Activated naive CD4-positive, alpha-beta T cell (primary cell): ENCODE data around the gene ANKRD13A.
A peak's percentile ranks its signal among the peaks of the same experiment; 100 is the strongest.
"Not testable (repeated sequence)": the region's sequence is repeated elsewhere in the genome, so short reads cannot be mapped to it uniquely, and the experiment has no call there.

Source experiments
- DNase-seq, 4 experiments: peaks; one replicate each; lab custom pipeline; 2025; lab: John Stamatoyannopoulos, UW

The ANKRD13A gene

DNA sequence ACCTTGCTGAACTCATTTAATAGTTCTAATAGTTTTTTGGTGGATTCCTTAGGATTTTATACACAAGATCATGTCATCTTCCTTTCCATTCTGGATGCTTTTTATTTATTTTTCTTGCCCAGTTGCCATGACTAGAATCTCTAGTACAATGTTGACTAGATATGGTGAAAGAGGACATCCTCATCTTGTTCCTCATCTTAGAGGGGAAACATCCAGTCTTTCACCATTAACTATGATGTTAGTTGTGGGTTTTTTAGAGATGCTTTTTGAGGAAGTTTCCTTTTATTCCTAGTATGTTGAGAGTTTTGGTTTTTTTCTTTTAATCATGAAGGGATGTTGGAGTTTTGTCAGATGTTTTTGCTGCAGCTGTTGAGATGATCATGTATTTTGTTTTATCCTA is 8.7 kb downstream of the ANKRD13A start:
- DNase-seq: no peak

DNA sequence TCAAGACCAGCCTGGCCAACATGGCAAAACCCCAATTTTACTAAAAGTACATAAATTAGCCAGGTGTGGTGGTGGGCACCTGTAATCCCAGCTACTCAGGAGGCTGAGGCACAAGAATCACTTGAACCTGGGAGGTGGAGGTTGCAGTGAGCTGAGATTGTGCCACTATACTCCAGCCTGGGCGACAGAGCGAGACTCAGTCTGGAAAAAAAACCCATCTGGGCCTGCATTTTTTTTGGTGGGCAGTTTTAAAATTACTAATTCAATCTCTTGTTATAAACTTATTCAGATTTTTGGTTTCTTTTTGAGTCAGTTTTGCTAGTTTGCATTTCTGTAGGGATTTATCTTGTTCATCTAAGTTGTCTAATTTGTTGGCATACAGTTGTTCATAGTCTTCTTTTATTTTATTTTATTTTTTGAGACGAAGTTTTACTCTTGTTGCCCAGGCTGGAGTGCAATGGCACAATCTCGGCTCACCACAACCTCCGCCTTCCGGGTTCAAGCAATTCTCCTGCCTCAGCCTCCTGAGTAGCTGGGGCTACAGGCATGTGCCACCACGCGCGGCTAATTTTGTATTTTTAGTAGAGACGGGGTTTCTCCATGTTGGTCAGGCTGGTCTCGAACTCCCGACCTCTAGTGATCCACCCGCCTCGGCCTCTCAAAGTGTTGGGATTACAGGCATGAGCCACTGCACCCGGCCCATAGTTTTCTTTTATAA is 9.6 kb downstream of the ANKRD13A start:
- not testable (repeated sequence) for DNase-seq

DNA sequence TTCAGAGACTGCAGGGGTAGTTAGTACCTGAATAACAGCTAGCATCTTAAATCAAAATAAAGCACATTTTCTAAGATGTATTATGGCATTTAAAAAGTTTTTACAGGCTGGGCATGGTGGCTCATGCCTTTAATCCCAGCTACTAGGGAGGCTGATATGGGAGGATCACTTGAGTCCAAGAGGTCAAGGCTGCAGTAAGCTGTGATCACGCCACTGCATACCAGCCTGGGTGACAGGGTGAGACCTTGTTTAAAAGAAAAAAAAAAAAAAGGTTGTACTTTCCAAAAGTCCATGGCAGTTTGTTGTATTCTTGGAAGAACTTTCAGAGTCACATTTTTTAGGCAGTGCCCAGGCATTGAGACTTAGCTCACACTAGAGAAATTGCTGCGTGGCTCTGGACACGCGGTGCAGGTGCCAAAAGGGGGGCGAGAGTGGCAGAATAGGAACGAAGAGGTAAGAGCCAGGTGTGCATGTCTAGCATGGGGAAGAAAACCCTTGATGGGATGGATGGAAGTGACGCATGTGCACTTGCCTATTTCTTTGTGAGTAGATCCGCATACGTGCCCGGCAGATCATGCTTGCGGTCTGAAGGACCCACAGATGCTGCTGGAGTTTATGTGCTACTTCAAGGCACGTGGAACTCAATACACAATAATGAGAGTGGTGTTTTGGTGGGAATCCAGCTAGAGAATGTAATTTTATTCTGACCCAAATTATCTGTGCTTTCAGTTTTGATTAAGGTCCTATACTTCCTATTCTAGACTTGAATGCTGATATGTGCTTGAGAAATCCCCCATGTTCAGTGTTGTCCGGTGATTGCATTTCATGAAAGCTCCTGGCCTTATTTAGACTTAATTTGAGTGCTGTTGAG is 11.9 kb downstream of the ANKRD13A start:
- DNase-seq: no peak

DNA sequence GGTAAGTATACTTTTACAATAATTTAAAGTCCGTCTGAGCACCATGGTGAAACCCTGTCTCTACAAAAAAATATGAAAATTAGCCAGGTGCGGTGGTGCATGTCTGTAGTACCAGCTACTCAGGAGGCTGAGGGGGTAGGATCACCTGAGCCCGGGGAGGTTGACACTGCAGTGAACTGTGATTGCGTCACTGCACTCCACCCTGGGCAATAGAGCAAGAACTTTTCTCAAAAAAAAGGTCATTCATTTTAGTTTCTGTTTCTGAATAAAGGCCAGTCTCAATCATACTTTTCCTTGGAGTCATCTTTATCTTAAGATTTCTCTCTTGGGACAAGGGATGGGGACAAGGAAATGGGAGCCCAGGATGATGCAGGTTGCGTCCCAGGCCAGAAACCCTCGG is 12.9 kb downstream of the ANKRD13A start:
- DNase-seq: no peak

DNA sequence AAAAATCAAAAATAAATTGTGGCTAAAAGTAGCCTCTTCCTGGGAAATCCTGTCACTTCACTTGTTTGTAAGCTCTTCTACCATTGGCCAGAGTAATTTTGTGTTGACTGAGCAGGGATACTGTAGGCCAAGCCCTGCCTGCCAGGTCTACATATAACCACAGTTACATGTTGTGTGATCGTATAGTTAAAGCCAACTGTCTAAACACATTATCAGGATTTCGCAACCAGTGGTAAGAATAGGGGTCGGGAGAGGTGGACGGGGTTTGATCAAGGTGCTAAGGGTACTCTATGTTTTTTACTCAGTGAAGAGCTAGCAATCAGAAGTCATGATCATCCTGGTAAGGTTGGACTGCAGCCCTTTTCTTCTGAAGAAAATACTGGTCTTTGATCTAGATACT is 13.4 kb downstream of the ANKRD13A start:
- no peak for DNase-seq

DNA sequence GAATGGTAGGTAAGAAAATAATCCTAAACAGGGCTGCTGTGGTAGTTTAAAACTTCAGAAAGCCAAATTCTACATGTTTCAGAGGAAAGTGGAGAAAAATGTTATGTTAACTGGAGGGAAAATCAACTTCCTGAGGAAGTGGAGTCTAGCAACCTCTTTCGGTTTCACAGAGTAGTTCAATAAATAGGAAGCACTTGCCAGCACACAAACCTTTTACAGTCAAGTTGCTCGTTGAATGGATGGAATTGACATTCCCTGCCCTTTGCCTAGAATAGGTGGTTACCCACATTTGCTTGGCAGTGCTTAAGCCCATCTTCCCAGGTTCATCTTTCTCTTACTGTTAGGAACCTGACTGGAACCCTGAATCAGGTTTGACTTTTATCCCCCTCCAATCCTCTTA is 15.9 kb downstream of the ANKRD13A start:
- DNase-seq: no peak

DNA sequence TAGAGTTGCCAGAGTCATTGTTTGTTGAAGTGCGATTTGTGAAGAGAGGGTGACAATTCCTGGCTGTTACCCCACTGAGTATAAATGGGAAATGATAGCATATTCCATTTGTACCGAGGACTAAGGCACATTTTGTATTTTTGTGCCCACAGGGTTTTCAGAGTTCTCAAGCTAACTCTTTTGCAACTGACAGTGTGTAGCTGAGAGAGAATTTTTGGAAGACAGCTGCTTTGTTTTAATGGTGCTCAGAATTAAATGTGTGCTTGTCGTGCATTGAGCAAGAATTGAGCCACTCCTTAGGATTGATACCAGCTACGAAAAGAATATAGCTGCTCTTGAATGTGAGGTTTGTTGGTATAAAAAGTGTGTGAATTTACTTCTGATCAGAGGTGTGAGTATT is 21.7 kb downstream of the ANKRD13A start:
- no peak for DNase-seq

DNA sequence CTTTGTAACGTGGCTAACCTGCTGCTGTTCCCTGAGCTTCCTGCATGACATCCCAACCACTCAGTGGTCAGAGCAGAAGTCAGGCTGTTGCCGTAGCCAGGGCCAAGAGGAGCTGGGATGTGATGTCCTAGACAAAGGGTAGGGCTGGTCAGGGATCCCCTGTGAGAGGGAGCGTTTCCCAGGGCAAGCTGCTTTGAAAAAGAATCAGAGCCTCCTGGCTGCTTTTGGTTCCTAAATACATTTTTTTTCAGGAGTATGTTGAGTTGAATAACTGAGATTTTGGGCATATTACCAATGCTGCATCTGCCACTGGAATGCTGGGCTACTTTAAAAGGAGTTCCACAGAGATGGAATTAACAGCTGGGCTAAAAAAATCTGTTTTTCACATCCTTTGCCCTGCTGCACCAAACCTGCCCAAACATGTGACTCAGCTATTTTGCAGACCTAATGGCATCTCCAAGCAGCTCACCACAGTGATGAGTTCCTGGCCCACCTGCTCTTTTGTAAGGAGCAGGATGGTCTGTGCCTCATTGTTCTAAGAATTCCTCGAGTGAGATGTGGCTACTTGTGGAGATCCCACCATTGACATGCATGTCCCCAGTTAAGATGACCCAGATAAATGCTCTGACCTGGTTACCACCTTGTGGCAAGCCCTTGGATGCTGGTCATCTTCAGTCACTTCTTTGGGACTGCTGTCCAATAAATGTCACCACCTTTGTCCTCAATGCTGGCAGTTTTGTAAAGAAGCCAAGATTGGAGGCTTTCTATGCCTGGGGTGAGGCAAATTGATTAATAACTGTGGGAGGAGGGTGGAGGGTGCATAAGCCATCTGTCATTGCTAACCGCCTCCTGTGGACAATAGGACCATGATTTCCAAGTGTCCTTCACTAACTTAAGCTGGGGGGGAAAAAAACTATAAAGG is 24.1 kb downstream of the ANKRD13A start:
- DNase-seq: no peak

DNA sequence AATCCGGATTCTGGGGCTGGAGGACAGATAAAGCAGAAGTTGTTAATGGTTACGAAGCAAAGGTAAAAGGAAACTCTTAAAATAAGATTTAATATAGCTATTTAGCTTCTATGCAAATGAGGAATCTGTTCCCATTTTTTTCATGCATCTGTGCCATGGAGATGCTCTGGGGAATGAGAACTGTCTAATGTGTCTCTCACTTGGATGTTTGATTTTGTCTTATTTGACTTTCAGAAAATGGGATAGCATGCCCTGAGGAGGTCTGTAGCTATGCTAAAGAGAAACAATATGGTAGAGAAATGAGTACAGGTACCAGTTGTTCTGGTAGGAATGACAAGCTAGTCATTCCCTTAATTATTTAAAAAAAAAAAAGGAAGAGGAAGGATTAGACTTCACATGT is 24.8 kb downstream of the ANKRD13A start:
- DNase-seq: no peak

DNA sequence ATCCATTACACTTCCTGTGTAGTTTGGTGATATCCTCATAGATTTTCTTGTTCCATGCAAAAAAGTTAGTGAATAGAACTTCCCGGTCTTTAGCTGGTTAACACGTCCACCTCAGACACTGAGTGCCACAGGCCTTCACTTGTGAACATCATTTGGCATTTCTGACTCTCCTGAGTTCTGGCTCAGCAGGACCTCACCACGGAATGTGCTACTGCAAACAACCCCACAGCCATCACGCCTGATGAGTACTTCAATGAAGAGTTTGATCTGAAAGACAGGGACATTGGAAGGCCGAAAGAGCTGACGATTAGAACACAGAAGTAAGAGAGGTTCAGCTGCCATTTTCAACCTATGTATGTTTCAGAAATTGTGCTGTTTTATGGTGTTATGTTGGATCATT is 29.1 kb downstream of the ANKRD13A start:
- DNase-seq: no peak

DNA sequence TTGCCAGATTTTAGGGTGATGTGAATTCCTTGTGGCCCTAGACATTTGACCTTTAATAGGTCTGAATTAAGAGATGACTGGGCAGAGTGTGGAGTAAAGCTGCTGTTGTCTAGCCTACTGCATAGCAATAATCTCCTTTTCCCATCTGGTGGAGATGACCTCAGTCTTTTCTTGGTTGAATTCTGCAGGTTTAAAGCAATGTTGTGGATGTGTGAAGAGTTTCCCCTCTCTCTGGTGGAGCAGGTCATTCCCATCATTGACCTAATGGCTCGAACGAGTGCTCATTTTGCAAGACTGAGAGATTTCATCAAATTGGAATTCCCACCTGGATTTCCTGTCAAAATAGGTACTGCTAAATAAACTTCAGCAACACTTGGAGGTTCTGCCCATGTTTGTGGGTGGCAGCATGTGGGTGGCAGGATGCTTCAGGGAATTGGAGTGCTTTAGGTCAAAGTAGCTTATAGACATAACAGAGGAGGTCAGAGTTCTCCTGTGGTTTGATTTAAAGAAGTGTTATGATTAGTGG is 30.1 kb downstream of the ANKRD13A start:
- DNase-seq: no peak

DNA sequence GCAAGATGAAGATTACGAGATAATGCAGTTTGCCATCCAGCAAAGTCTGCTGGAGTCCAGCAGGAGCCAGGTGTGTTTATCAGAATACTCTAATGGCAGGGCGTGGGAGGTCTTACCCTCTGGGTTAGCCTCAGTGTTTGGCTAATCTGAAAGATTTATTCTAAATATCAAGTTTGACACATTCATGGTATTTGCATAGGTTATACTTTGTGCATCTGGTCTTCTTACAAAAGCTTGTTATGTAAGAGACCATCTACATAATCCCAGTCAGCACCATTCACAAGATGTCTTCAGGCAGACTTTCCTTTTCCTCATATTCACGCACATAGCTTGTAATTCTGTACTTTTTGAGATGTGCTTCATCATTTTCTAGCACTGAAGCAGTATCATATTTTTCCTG is 34.7 kb downstream of the ANKRD13A start:
- no peak for DNase-seq

DNA sequence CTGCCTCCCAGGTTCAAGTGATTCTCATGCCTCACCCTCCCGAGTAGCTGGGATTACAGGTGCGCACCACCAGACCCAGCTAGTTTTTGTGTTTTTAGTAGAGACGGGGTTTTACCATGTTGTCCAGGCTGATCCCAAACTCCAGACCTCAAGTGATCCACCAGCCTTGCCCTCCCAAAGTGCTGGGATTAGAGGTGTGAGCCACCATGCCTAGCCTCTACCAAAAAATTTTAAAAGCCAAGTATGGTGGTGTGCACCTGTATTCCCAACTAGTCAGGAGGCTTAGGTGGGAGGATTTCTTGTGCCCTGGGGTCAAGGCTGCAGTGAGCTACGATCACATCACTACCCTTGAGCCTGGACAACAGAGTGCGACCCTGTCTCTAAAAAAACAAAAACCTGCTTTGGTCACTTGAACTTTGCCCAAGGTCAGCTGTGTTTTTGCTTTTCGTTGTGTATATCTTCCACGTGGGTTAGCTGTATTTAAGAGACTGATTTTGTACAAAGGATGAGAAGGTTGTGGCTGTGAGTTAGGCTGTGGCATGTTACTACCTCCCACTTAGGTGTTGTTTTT is 36.4 kb downstream of the ANKRD13A start:
- no peak for DNase-seq

DNA sequence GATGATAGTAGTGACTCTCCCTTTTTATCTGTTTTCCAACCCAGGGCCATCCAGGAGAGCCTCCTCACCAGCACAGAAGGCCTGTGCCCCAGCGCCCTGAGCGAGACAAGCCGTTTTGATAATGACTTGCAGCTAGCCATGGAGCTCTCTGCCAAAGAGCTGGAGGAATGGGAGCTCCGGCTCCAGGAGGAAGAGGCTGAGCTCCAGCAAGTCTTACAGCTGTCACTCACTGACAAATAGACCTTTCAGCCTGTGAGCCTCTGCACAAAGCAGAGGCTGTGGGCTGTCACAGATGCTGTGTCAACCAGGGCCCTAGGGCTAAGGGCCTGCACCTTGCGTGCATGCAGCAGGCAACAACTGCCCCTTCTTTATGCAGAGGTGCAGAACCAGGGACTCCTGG is 38.1 kb downstream of the ANKRD13A start:
- DNase-seq: no peak

DNA sequence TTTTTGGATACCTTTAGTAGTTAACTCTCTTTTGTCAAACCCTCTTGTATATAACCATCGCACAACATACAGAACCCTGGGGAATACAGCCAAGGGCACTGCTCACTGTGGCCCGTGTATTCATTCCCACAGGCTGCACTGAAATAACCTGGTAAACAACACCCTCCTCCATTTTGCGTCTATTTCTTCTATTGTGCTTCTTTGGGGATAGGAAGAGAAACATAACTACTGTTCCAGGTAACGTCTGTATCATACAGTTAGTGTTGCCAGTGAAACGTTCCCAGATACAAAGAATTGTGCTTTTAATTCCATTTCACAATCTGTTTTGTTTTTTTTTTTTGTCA is 39.5 kb downstream of the ANKRD13A start:
- no peak for DNase-seq

DNA sequence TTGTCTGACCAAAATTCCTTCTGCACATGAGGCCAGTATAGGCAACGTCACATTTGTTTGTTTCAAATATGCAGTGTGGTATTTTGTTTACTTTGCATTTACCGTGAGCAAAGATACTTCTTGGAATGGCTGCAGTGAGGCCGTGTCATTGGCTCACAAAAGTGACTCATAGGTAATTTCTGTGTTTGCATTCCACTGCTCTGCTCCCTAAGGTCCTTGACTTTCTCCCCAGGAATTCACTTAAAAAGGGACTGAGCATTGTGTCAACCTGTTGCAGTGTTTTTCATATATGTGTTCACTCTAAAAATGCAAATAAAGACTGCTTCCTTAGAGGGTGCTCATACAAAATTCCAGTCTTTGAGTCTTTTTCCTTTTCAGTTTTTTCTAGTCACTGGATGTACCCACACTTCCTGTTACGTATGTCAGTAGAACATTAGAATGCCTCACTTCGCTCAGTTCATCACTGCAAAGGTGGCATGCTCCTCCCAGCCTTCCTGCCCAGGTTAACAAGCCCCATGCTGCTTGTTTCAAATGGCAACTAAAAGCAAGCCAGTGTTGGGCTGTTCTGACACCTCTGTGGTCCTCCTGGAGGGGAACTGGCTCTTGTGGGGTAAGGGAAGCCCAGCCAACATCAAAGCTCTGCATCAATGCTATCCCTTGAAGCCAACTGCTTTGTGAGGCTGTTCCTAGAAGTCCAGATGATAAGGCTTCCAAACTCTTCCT is 40.0 kb downstream of the ANKRD13A start:
- peak in 1 of 4 experiments; percentile 22 for DNase-seq

DNA sequence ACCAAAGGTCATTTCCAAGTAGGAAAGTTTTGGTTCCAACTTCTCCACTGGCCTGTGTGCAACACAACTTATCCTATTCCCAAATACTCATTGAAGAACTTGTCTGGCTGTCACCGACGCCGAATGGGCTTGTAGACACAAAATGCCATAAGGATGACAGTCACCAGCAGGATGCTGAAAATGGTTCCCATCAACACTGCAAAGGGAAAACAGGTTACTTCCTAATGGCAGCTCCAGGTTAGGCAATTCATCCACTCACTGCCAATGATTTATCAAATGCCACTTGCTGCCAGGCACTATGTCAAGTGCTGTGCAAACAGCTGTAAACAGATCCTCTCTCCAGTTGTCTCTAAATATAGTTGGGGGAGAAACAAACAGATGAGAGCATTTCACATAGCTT is 43.0 kb downstream of the ANKRD13A start:
- DNase-seq: no peak

DNA sequence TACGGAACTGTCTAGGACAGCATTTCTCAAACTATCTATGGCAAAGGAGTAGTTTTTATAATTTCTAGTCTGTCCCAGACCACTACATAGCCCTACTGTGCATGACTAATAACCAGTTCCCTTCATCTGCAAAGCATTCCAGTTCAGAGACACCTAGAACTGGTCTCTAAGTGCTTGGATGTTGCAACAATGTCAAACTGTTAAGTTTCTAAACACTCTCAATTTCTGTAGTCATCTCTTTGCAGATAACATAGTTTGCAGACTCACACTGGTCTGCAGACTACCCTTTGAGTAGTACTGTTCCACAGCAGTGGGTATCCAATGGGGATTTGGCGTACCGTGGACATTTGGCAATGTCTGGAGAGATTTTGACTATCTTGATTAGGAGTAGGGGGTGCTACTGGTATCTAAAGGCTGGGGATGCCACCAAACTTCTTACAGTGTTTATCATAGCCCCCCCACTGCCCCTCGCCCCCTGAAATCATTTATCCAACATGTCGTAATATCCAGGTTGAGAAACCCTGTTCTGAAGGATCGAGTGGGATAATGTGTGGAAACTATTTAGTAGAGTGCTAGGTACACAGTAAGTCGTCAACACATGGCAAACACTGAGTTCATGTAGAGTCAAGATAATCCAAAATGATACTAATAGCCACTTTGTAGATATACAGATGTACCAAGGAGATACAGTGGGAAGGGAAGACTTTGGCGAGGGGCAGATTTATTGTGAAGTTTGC is 47.4 kb downstream of the ANKRD13A start:
- DNase-seq: no peak

DNA sequence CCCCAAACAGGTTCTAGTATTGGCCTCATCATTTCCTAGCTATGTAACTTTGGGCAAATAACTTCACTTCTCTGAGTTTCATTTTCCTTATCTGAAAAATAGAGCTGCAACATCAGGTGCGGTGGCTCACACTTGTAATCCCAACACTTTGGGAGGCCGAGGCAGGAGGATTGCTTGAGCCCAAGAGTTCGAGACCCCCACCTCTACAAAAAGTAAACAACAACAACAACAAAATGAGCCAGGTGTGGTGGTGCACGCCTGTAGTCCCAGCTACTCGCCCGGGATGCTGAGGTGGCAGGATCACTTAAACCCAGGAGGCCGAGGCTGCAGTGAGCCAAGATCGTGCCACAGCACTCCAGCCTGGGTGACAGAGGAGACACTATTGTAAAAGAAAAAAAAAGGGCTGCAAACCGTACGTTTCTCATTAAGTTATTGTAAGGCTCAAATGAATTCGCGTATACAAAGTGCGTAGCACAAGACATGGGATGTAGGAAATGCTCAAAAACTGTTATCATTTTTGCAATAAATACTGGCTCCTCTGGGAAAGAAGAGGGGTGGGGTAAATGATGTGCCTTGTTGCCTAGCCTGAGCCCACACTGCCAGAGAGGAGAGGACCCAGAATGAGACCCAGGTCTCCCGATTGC is 48.2 kb downstream of the ANKRD13A start:
- no peak for DNase-seq
